ENCODE results near the gene SHROOM1. TPM values are rescaled to one million over a fixed set of nuclear protein-coding genes. Genes with fewer than 3 reads are reported as not detected.

The SHROOM1 gene
- total RNA-seq, 1 experiment from 2014 or later, result 24.5 TPM

- Mint-ChIP-seq H3K27me3 (ENCODE audit: unreplicated experiment) (peaks cover 21% of the 10 kb centered on the region), H3K27ac (ENCODE audit: unreplicated experiment) (no peak overlapping the region), H3K4me1 (ENCODE audit: low read depth, unreplicated experiment) (no peaks in the 10 kb centered on the region), H3K36me3 (ENCODE audit: insufficient read depth, unreplicated experiment) (no peaks in the 10 kb centered on the region), H3K4me3 (ENCODE audit: low read depth, unreplicated experiment) (no peak overlapping the region), H3K9me3 (ENCODE audit: low read depth, unreplicated experiment) (no peaks in the 10 kb centered on the region)
- no peak for TF ChIP-seq CTCF (IDR thresholded peaks at IDR 0.05; ENCODE audit: unreplicated experiment)
- no peak for DNase-seq
- intact Hi-C loops (cut with micrococcal nuclease; ENCODE audit: unreplicated experiment), result loop anchor here (10.0 kb wide), 1 partner anchor 416 kb away; no protein-coding TSS in a partner anchor
- CTCF ChIA-PET, result interaction anchor here (0.7 kb wide), 1 partner anchor 313 kb away, joined by 6 read pairs; no protein-coding TSS in a partner anchor
- no TSS peak for BruUV-seq (replicated peaks)
Measured at GRCh38 chr5:132800545-132800944, 29.9 kb downstream of the SHROOM1 start.

- H3K27me3 Mint-ChIP-seq (ENCODE audit: unreplicated experiment), result peaks cover 19% of the 10 kb centered on the region
- H3K36me3 Mint-ChIP-seq (ENCODE audit: insufficient read depth, unreplicated experiment), result no peaks in the 10 kb centered on the region
- no TSS peak for BruUV-seq (replicated peaks)
- no peak overlapping the region for H3K4me3 Mint-ChIP-seq (ENCODE audit: low read depth, unreplicated experiment)
- no peaks in the 10 kb centered on the region for H3K9me3 Mint-ChIP-seq (ENCODE audit: low read depth, unreplicated experiment)
- no peak overlapping the region for H3K27ac Mint-ChIP-seq (ENCODE audit: unreplicated experiment)
- H3K4me1 Mint-ChIP-seq (ENCODE audit: low read depth, unreplicated experiment), result no peaks in the 10 kb centered on the region
- intact Hi-C loops (cut with micrococcal nuclease; ENCODE audit: unreplicated experiment), result no loop called here
- no peak for DNase-seq
- TF ChIP-seq CTCF (IDR thresholded peaks at IDR 0.05; ENCODE audit: unreplicated experiment), result no peak
- CTCF ChIA-PET, result no interaction called here
Measured at GRCh38 chr5:132799392-132799791, 31.1 kb downstream of the SHROOM1 start.

- peaks cover 19% of the 10 kb centered on the region for H3K27me3 Mint-ChIP-seq (ENCODE audit: unreplicated experiment)
- H3K9me3 Mint-ChIP-seq (ENCODE audit: low read depth, unreplicated experiment), result no peaks in the 10 kb centered on the region
- no peaks in the 10 kb centered on the region for H3K4me1 Mint-ChIP-seq (ENCODE audit: low read depth, unreplicated experiment)
- BruUV-seq (replicated peaks), result no TSS peak
- DNase-seq, result no peak
- H3K4me3 Mint-ChIP-seq (ENCODE audit: low read depth, unreplicated experiment), result no peak overlapping the region
- no peak for TF ChIP-seq CTCF (IDR thresholded peaks at IDR 0.05; ENCODE audit: unreplicated experiment)
- intact Hi-C loops (cut with micrococcal nuclease; ENCODE audit: unreplicated experiment), result no loop called here
- no peak overlapping the region for H3K27ac Mint-ChIP-seq (ENCODE audit: unreplicated experiment)
- H3K36me3 Mint-ChIP-seq (ENCODE audit: insufficient read depth, unreplicated experiment), result no peaks in the 10 kb centered on the region
- CTCF ChIA-PET, result no interaction called here
Measured at GRCh38 chr5:132797651-132798050, 32.8 kb downstream of the SHROOM1 start.

GRCh38 chr5:132791026-132791425 lies 39.4 kb downstream of the SHROOM1 start:
- no peak overlapping the region for H3K4me3 Mint-ChIP-seq (ENCODE audit: low read depth, unreplicated experiment)
- no peaks in the 10 kb centered on the region for H3K4me1 Mint-ChIP-seq (ENCODE audit: low read depth, unreplicated experiment)
- H3K27me3 Mint-ChIP-seq (ENCODE audit: unreplicated experiment), result peaks cover 31% of the 10 kb centered on the region
- no TSS peak for BruUV-seq (replicated peaks)
- CTCF ChIA-PET, result interaction anchor here (0.7 kb wide), 2 partner anchors 16 to 29 kb away, joined by 3 to 4 read pairs; no protein-coding TSS in a partner anchor
- H3K36me3 Mint-ChIP-seq (ENCODE audit: insufficient read depth, unreplicated experiment), result no peaks in the 10 kb centered on the region
- H3K27ac Mint-ChIP-seq (ENCODE audit: unreplicated experiment), result no peak overlapping the region
- intact Hi-C loops (cut with micrococcal nuclease; ENCODE audit: unreplicated experiment), result no loop called here
- no peak for DNase-seq
- no peaks in the 10 kb centered on the region for H3K9me3 Mint-ChIP-seq (ENCODE audit: low read depth, unreplicated experiment)
- TF ChIP-seq CTCF (IDR thresholded peaks at IDR 0.05; ENCODE audit: unreplicated experiment), result no peak

Data from Calu3 (cell line).